Stimulated activated naive CD8-positive, alpha-beta T cell treated with anti-CD3 and anti-CD28 coated beads, Interleukin-15, amount 100 ng/mL, for 72 hours (primary cell): ENCODE results near the gene HSD17B4.
"Not testable (repeated sequence)": the region's sequence is repeated elsewhere in the genome, so short reads cannot be mapped to it uniquely, and the experiment has no call there.

Experiments used
- ATAC-seq: fragments of 150-1000 bp; cut with Tn5 transposase; 2 replicates; pipeline ENCODE4 v1.10.0; 2021; ENCODE audit warnings: mild to moderate bottlenecking, moderate library complexity
- DNase-seq, 2 donors: peaks; one replicate each; pipeline ENCODE4 v3.0.0; 2021 to 2022
- H3K27ac Mint-ChIP-seq, 2 donors: one replicate each; pipeline ENCODE4 v1.8.0; 2022; ENCODE audit warnings: mild to moderate bottlenecking in 2 of 2, mixed read lengths in 2 of 2, moderate library complexity in 2 of 2
- H3K27me3 Mint-ChIP-seq: one replicate; pipeline ENCODE4 v1.8.0; 2022; ENCODE audit warnings: mixed read lengths
- H3K4me1 Mint-ChIP-seq: one replicate; pipeline ENCODE4 v1.8.0; 2022; ENCODE audit warnings: mild to moderate bottlenecking, mixed read lengths
- H3K4me3 Mint-ChIP-seq, 2 donors: one replicate each; pipeline ENCODE4 v1.8.0; 2022; ENCODE audit warnings: mild to moderate bottlenecking in 2 of 2, mixed read lengths in 2 of 2, moderate library complexity in 1 of 2
- H3K9me3 Mint-ChIP-seq, 2 donors: one replicate each; pipeline ENCODE4 v1.8.0; 2022; ENCODE audit warnings: mixed read lengths in 2 of 2

HSD17B4 gene

GRCh38 chr5:119503939-119504338 is 51.6 kb downstream of the HSD17B4 start:
- not testable (repeated sequence) for ATAC-seq, DNase-seq, H3K4me1 Mint-ChIP-seq, H3K27ac Mint-ChIP-seq, H3K27me3 Mint-ChIP-seq, H3K4me3 Mint-ChIP-seq
- peaks cover 16 to 21% of the 10 kb centered on the region in 2 donors for H3K9me3 Mint-ChIP-seq

DNA sequence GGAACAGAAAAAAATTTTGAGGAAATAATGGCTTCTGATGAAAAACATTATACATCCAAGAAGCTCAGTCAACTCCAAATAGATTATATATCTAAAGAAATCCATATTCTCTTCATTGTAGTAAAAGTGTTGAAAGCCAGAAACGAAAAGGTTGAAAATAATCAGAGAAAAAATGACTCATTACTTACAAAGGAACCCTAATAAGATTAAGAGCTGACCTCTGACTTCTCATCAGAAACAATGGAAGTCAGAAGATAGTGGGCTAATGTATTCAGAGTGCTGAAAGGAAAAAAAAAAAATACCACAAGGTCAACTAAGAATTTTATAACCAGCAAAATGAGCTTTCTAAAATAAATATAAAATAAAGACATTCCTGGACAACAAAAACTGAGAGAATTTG is 60.0 kb downstream of the HSD17B4 start:
- H3K27ac Mint-ChIP-seq: no peak overlapping the region
- H3K4me3 Mint-ChIP-seq: no peak overlapping the region
- H3K9me3 Mint-ChIP-seq: peaks cover 0 to 7% of the 10 kb centered on the region in 2 donors
- DNase-seq: no peak
- no peak for ATAC-seq
- H3K4me1 Mint-ChIP-seq: no peaks in the 10 kb centered on the region
- H3K27me3 Mint-ChIP-seq: no peaks in the 10 kb centered on the region

DNA sequence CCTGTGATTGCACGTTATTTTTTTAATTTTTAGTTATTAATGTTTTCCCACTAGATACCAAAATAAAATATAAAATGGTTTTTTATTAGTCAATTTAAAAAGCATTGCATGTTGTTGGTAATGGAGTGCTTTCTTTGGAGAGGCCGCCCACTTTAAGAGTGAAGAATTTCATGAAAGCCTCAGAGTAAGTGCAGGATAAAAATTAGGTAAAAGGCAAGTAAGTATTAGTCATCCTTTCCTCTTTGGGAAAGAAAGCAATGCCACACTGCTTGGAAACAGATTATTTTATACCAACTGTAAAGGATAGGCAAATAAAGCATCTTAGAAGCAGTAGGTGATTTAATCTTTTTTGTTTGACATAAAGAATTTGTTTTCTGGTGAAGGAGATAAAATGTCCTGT is 62.9 kb downstream of the HSD17B4 start:
- Mint-ChIP-seq H3K27me3 (no peaks in the 10 kb centered on the region), H3K4me3 (no peak overlapping the region), H3K27ac (no peak overlapping the region), H3K4me1 (no peaks in the 10 kb centered on the region), H3K9me3 (peaks cover 0 to 7% of the 10 kb centered on the region in 2 donors)
- ATAC-seq: no peak
- no peak for DNase-seq

DNA sequence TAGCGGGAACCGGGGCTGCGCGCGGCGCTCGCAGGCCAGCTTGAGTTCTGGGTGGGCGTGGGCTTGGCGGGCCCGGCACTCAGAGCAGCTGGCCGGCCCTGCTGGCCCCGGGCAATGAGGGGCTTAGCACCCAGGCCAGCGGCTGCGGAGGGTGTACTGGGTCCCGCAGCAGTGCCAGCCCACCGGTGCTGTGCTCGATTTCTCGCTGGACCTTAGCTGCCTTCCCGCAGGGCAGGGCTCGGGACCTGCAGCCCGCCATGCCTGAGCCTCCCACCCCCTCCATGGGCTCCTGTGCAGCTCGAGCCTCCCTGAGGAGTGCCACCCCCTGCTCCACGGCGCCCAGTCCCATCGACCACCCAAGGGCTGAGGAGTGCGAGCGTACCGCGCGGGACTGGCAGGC is 64.8 kb downstream of the HSD17B4 start:
- not testable (repeated sequence) for H3K27ac Mint-ChIP-seq, H3K4me1 Mint-ChIP-seq, ATAC-seq, H3K4me3 Mint-ChIP-seq, DNase-seq, H3K9me3 Mint-ChIP-seq, H3K27me3 Mint-ChIP-seq

- H3K27ac Mint-ChIP-seq: no peak overlapping the region
- no peaks in the 10 kb centered on the region for H3K27me3 Mint-ChIP-seq
- no peak overlapping the region for H3K4me3 Mint-ChIP-seq
- no peak for DNase-seq
- no peak for ATAC-seq
- no peaks in the 10 kb centered on the region for H3K4me1 Mint-ChIP-seq
- H3K9me3 Mint-ChIP-seq: peaks cover 0 to 7% of the 10 kb centered on the region in 2 donors
These were observed 68.9 kb downstream of the HSD17B4 start for GRCh38 chr5:119521232-119521631.

- no peak for ATAC-seq
- H3K4me3 Mint-ChIP-seq: no peak overlapping the region
- no peak overlapping the region for H3K27ac Mint-ChIP-seq
- no peaks in the 10 kb centered on the region for H3K27me3 Mint-ChIP-seq
- DNase-seq: no peak
- H3K4me1 Mint-ChIP-seq: no peaks in the 10 kb centered on the region
- H3K9me3 Mint-ChIP-seq: peaks cover 0 to 7% of the 10 kb centered on the region in 2 donors
These were observed 70.5 kb downstream of the HSD17B4 start for GRCh38 chr5:119522841-119523240.

- Mint-ChIP-seq H3K9me3 (peaks cover 0 to 7% of the 10 kb centered on the region in 2 donors), H3K4me1 (no peaks in the 10 kb centered on the region), H3K27me3 (no peaks in the 10 kb centered on the region), H3K27ac (no peak overlapping the region), H3K4me3 (no peak overlapping the region)
- ATAC-seq (no peak), DNase-seq (no peak)
These were observed 72.2 kb downstream of the HSD17B4 start for GRCh38 chr5:119524485-119524884.

DNA sequence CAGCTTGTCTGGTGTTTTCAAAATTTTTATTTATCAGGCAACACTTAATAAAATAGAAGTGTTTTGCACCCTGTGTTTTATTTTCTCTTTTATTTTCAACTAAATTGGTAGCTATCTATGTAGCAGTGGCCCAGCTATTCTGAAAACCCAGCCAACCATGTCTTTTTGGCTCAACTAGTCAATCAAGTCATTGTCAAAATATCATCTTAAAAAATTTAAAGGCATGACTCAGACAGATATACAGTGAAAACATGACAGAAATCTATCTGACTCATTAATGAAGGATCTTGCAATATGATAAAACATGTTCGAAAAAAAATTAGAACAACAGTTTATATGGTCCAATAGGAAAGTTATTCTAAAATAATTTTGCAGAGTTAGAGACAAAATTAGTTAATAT is 75.1 kb downstream of the HSD17B4 start:
- no peak overlapping the region for H3K27ac Mint-ChIP-seq
- ATAC-seq: no peak
- no peak overlapping the region for H3K4me3 Mint-ChIP-seq
- H3K9me3 Mint-ChIP-seq: no peaks in the 10 kb centered on the region
- no peak for DNase-seq
- H3K4me1 Mint-ChIP-seq: no peaks in the 10 kb centered on the region
- no peaks in the 10 kb centered on the region for H3K27me3 Mint-ChIP-seq

DNA sequence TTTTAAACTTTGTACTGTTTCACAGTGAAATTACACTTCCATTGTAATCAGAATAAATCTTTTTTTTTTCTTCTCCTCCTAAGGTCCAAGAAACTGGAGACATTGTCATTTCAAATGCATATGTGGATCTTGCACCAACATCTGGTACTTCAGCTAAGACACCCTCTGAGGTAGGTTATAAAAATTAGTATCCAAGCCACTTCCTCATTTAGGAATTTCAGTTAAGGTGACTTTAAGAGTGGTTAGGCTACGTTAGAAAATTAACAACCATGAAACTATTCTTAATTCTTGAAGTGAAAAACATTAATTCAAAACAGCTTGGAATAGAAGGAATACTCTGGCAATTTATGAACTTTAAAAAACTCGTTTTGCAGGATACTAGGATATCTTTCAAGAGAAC is 77.5 kb downstream of the HSD17B4 start:
- no peaks in the 10 kb centered on the region for H3K4me1 Mint-ChIP-seq
- no peaks in the 10 kb centered on the region for H3K9me3 Mint-ChIP-seq
- no peak overlapping the region for H3K27ac Mint-ChIP-seq
- DNase-seq (no peak), ATAC-seq (no peak)
- no peaks in the 10 kb centered on the region for H3K27me3 Mint-ChIP-seq
- no peak overlapping the region for H3K4me3 Mint-ChIP-seq

DNA sequence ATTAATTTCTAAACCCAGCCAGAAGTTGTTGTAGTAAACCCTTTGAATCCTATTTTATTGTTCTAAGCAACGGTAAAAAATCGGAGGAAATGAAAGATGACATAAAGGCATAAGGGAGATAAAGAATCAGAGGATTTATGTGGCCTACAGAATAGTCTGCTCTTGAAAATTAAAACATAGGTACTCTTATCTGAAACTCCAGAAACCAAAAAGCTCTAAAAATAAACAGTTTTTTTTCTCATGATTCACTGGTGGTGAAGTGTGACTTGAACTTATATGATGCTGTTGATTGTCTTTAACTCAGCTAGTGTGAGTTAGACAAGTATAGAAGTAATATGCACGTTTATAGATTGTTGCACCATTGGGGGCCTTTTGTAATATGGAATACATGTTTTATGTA is 80.3 kb downstream of the HSD17B4 start:
- H3K27me3 Mint-ChIP-seq: no peaks in the 10 kb centered on the region
- no peak overlapping the region for H3K27ac Mint-ChIP-seq
- DNase-seq (no peak), ATAC-seq (no peak)
- no peaks in the 10 kb centered on the region for H3K9me3 Mint-ChIP-seq
- H3K4me3 Mint-ChIP-seq: no peak overlapping the region
- H3K4me1 Mint-ChIP-seq: no peaks in the 10 kb centered on the region

GRCh38 chr5:119537704-119538103 is 85.4 kb downstream of the HSD17B4 start:
- no peak for DNase-seq
- Mint-ChIP-seq H3K9me3 (no peaks in the 10 kb centered on the region), H3K4me3 (no peak overlapping the region), H3K27me3 (no peaks in the 10 kb centered on the region), H3K27ac (no peak overlapping the region), H3K4me1 (no peaks in the 10 kb centered on the region)
- ATAC-seq: peak; percentile 52

- H3K4me3 Mint-ChIP-seq: no peak overlapping the region
- DNase-seq (no peak), ATAC-seq (no peak)
- no peaks in the 10 kb centered on the region for H3K9me3 Mint-ChIP-seq
- H3K27ac Mint-ChIP-seq: no peak overlapping the region
- H3K27me3 Mint-ChIP-seq: no peaks in the 10 kb centered on the region
- no peaks in the 10 kb centered on the region for H3K4me1 Mint-ChIP-seq
These were observed 89.4 kb downstream of the HSD17B4 start for GRCh38 chr5:119541716-119542115.

DNA sequence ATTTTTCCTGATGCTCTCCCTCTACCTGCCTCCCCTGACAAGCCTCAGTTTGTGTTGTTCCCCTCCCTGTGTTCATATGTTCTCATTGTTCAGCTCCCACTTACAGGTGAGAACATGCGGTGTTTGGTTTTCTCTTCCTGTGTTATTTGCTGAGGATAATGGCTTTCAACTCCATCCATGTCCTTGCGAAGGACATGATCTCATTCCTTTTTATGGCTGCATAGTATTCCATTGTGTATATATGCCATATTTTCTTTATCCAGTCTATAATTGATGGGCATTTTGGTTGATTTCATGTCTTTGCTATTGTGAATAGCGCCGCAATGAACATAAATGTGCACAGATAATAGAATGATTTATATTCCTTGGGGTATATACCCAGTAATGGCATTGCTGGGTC is 99.5 kb downstream of the HSD17B4 start:
- Mint-ChIP-seq H3K27me3 (no peaks in the 10 kb centered on the region), H3K4me3 (no peak overlapping the region), H3K9me3 (peaks cover 16 to 17% of the 10 kb centered on the region in 2 donors), H3K4me1 (no peaks in the 10 kb centered on the region), H3K27ac (peak overlapping the region in 1 of 2 donors; percentile 9)
- ATAC-seq (no peak), DNase-seq (no peak)

DNA sequence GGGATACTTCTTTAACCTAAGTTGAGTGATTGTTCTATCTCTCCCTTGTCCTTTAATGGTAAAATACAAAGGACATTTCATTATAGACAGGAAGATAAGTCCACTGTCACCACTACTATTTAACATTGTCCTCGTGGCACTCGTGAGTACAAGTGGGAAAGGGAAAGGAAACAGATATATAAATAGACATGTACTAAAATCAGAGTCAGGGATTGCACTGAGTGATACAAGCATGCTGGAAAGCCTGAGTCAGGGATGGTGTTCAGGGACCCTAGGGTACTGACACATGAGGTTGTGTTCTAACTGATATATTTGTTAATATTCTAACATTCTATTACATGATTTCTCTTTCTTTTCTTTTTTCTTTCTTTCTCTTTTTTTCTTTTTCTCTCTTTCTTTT is 102.3 kb downstream of the HSD17B4 start:
- DNase-seq (no peak), ATAC-seq (no peak)
- Mint-ChIP-seq H3K9me3 (peaks cover 26 to 37% of the 10 kb centered on the region in 2 donors), H3K27me3 (no peaks in the 10 kb centered on the region), H3K4me1 (no peaks in the 10 kb centered on the region), H3K27ac (no peak overlapping the region), H3K4me3 (no peak overlapping the region)

DNA sequence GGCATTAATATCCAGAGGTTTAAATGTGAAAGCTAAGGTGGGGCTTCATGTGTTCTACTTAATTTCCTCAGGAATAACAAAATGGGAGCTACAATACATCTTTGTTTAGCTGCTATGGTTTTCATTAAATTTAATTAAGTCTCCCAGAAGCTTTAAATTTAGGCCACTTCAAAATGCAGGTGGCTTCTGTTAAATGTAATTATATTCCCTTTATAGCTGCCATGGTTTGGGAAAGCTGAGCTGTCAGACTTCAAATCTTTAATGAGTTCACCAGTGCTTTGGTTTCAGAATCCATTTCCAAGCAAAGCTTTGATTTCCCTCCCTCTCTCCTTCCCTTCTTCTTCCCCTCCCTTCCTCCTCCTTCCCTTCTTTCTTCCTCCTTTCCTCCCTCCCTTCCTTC is 118.6 kb downstream of the HSD17B4 start:
- DNase-seq (no peak), ATAC-seq (no peak)
- H3K27me3 Mint-ChIP-seq: no peaks in the 10 kb centered on the region
- no peak overlapping the region for H3K4me3 Mint-ChIP-seq
- H3K9me3 Mint-ChIP-seq: no peaks in the 10 kb centered on the region
- no peak overlapping the region for H3K27ac Mint-ChIP-seq
- H3K4me1 Mint-ChIP-seq: no peaks in the 10 kb centered on the region

- H3K4me1 Mint-ChIP-seq: no peaks in the 10 kb centered on the region
- H3K27ac Mint-ChIP-seq: no peak overlapping the region
- DNase-seq: peak; percentile 5 to 12
- H3K4me3 Mint-ChIP-seq: no peak overlapping the region
- peaks cover 7% of the 10 kb centered on the region for H3K27me3 Mint-ChIP-seq
- H3K9me3 Mint-ChIP-seq: no peaks in the 10 kb centered on the region
- peak; percentile 66 for ATAC-seq
These were observed 126.6 kb downstream of the HSD17B4 start for GRCh38 chr5:119578937-119579336.

DNA sequence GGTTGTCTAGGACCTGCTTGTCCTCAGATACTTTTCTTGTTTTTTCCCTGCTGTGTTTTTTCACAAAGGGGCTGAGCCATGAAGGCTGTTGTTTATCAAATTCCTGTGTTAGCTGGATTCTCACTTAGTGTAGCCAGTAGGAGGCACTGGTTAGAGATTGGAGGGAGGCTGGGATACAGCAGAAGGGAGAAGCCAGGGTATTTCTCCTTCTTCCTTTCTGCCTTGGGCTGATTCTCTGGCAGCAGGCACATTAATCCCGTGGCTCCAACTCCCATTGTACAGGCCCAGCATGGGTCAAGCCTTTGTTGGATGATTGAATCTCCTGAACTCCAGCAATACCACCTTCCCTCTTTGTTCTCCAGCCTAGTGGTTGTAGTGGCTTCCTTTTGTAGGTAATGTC is 130.7 kb downstream of the HSD17B4 start:
- no peak for DNase-seq
- Mint-ChIP-seq H3K27me3 (peaks cover 7% of the 10 kb centered on the region), H3K4me3 (no peak overlapping the region), H3K27ac (no peak overlapping the region), H3K4me1 (no peaks in the 10 kb centered on the region), H3K9me3 (no peaks in the 10 kb centered on the region)
- no peak for ATAC-seq
